ENCODE measurements around the gene S100A12.
A peak's percentile ranks its signal among the peaks of the same experiment; 100 is the strongest.

Gene S100A12

DNA sequence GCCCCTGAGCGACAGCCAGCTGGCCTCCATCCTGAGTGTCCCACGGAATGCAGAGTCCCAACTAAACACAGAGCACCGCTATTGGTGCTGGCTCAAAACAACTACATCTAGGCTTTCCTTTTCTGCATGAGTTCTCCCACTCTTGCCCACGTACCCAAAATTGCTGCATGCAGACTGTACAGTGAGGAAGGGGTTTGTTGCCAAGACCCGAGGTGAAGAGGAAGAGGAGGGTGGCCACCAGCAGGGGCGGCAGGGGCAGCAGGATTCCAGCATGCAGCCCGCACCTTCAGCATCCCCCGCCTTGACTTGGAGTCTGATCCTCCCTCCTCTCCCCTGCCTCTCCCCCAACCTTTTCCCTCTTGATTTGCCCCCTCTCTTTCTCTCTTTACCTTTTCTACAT lies 9.7 kb downstream of the S100A12 start:
- no peak for DNase-seq

DNA sequence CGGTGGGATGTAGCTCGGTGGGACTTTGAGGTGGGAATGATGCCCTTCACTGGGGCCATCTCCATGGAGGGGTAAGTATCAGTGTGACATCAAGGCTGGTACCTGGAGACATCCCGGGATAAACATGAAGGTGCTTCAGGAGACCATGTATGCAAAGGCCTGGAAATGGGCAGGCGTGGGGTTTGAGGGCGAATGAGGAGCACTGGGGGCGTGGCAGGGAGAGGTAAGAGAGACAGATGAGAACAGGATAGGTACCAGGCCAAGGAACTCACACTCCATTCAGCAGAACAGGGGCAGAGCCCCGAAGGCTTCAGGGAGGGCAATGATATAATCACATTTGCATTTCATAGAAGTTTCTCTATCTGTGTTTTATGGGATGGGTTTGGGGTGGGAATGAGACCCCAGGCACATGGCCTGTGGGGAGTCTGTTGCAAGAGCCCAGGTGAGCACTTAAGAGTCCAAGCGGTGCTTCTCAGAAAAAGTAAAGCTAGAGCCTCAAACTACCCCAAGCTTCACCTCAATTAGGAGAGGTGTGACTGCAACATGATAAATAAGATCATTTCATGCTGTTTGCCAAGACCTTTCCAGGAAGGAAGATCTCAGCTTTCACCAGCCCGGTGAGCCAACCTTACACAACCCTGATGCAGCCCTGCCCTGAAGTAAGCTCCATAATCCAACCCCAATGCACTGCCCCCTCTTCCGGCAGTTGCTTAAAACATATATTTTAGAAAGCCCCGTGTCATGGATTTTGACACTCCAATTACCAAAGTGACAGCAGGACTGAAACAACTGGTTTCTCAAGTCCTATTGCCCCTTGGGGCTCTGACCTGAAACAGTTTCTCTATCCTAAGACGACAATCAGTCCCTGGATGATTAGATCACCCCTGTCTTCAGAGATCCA lies 10.4 kb downstream of the S100A12 start:
- DNase-seq, result no peak

GRCh38 chr1:153364156-153364555 lies 11.3 kb downstream of the S100A12 start:
- DNase-seq, result no peak

GRCh38 chr1:153363641-153364040 lies 11.8 kb downstream of the S100A12 start:
- DNase-seq, result no peak

- DNase-seq, result no peak
These were observed 13.1 kb downstream of the S100A12 start for GRCh38 chr1:153362187-153362775.

- DNase-seq, result no peak
These were observed 13.8 kb downstream of the S100A12 start for GRCh38 chr1:153361480-153362109.

DNA sequence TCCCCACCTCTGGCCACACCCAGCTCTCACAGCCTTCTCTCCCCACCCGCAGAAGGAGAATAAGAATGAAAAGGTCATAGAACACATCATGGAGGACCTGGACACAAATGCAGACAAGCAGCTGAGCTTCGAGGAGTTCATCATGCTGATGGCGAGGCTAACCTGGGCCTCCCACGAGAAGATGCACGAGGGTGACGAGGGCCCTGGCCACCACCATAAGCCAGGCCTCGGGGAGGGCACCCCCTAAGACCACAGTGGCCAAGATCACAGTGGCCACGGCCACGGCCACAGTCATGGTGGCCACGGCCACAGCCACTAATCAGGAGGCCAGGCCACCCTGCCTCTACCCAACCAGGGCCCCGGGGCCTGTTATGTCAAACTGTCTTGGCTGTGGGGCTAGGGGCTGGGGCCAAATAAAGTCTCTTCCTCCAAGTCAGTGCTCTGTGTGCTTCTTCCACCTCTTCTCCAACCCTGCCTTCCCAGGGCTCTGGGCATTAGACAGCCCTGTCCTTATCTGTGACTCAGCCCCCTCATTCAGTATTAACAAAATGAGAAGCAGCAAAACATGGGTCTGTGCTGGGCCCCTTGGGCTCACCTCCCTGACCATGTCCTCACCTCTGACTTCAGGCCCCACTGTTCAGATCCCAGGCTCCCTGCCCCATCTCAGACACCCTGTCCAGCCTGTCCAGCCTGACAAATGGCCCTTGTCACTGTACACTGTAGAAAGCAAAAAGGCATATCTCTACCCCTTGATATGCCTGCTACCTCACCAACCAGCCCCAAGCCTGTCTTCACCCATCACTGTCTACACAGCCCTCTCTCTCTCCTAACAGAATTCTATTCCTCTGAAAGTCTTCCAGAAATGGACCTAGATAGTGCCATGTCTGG lies 14.6 kb downstream of the S100A12 start:
- DNase-seq, result no peak

GRCh38 chr1:153360190-153360589 lies 15.2 kb downstream of the S100A12 start:
- no peak for DNase-seq

DNA sequence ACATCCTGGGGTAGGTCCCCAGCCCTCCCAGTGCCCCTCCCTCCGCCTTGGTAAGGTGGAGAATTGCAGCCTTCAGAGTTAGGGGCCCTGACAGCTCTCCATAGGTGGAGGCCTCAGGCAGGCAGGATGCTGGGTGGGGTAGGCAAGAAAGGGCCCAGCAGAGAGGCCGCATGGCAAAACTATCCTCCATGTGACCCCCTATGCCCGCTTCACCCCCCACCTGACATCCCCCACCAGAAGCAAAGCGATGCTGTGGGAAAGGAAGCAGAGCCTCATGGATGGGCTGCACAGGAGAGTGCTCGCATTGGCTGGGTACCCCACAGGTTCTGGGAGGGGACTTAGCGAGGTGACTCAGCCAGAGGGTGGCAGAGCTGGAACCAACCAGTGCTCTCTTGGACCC lies 16.2 kb downstream of the S100A12 start:
- DNase-seq, result no peak

DNA sequence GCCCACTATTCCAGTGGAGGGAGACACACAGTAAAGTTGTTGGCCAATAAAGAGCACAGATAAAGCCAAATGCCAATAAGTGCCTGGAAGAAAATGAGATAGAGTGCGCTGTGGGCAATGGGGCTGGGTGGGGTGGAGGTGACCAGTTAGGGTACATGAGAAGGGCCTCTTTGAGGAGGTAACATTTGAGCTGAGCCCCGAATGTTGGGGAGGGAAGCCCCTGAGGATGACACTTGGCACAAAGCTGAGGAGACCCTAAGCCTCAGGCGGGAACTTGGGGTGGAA lies 16.8 kb downstream of the S100A12 start:
- DNase-seq, result no peak

DNA sequence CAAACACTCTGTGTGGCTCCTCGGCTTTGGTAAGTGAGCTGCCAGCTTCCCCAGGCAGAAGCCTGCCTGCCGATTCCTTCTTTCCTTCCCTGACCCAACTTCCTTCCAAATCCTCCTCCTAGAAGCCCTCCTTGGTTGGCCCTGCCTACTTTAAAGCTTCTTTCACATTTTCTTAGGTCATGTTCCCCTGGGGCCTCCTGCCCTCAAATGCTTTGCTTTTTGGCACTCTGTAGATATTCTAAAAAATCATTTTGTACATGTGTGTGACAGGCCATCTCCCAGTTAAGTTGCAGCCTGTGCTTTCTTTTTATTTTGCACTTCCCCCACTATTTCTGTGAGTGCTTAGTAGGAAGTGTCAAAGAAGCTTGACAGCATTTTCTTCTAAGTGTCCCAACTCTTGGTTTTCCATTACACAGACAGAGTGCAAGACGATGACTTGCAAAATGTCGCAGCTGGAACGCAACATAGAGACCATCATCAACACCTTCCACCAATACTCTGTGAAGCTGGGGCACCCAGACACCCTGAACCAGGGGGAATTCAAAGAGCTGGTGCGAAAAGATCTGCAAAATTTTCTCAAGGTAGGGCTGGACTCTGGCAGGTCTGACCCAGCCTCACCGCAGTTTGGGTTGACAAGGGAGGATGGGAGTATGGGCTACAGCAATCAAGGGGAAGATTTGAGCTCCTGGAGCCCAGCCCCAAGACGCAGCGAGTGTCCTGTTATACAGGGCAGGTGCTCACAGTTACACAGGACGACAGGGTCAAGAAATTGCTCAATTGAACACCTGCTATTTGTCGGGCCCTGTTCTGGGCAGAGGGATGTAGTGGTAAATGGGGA lies 17.3 kb downstream of the S100A12 start, which contains the start of gene S100A9:
Gene S100A9, plus strand, starts transcription at position 2 of the 838 bp plus-strand sequence. Its CDS starts 430 bp downstream, at position 432.
- no peak for DNase-seq

- DNase-seq, result no peak
These were observed 18.2 kb downstream of the S100A12 start for GRCh38 chr1:153357076-153357852.

DNA sequence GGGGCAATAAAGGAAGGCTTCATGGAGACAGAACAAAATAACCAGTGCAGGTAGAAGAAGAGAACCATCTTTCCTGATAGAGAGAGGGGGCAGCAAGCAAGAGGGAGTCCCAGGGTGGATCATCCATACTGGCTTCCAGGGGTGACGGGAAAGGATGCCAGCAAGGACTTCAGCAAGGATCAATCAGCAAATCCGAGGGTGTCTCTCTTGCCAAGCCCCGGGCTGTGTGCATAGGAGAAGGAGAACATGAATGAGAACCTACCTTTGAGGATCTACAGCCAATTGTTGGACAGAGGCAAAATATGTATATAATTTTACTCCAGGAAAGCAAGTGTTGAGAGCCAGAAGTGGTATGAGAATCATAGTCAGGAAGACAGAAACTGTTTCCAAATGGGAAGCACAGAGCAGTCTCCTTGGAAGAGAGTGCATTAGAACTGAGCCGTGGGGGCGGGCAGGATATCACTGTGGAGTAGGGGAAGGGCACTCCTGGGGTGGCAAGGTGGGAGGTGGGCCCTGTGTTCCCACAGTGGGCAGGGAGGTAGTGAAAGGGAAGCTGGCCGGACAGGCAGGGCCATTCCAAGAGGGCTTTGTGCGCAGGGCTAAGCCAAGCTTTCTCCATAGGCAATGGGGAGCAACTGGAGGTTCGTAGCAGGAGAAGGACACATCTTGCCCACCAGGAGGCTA lies 18.9 kb downstream of the S100A12 start:
- no peak for DNase-seq

GRCh38 chr1:153355445-153356071 lies 19.9 kb downstream of the S100A12 start:
- peak; percentile 67 for DNase-seq

GRCh38 chr1:153354515-153355193 lies 20.8 kb downstream of the S100A12 start:
- DNase-seq, result no peak

GRCh38 chr1:153353226-153353947 lies 22.0 kb downstream of the S100A12 start:
- no peak for DNase-seq

GRCh38 chr1:153352523-153352922 lies 22.9 kb downstream of the S100A12 start:
- DNase-seq, result peak; percentile 74

- no peak for DNase-seq
These were observed 25.0 kb downstream of the S100A12 start for GRCh38 chr1:153350321-153350957.
